Measurements from ENCODE around the gene GSTA4. TPM values are rescaled to one million over a fixed set of nuclear protein-coding genes. Genes with fewer than 3 reads are reported as not detected.
A peak's percentile ranks its signal among the peaks of the same experiment; 100 is the strongest.

Gene GSTA4
- total and polyA plus RNA-seq, 2 donors (not counting 1 experiment from before 2014, with no cell fraction given): 51.9 to 54.0 TPM

DNA sequence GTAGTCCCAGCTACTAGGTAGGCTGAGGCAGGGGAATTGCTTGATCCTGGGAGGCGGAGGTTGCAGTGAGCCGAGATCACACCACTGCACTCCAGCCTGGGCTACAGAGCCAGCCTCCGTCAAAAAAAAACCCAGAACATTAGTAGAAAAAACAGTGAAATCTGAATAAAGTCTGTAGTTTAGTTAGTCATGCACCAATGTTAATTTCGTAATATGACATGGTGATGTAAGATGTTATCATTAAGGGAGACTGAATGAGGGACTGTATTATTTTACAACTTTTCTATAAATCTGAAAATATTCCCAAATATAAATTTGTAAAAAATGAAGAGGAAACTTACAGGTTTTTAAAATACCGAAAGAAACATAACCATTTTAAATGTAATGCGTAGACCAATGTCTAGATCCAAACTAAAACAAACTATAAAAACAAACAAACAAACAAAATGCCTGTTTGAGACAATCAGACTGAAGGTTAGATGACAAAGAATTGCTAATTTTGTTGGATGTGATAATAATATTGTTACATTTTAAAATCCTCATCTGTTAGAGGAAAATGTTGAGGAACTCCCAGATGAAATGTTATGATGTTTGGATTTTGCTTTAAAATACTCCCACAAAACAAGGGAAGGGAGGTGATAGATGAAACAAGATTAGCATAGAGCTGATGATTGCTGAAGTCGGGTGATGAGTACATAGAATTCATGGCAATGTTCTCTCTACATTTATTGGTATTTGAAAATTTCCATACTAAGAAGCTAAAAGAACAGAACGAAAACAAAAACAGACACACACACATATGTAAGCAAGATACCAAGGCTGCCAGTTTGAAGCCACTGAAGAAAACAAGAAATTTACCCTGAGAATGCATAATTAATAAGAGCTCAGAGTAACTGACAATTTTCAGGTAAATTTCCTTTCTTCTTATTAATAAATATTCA is 1.8 kb downstream of the GSTA4 start:
- H3K4me3 ChIP-seq (replicated peaks in 1 of 4; ENCODE audit: control extremely low read depth in 1 of 4, insufficient read depth in 1 of 4, low read depth in 3 of 4, low read length in 4 of 4): peak overlapping the region; percentile 68 to 92 (median 80)
- H3K9ac ChIP-seq (ENCODE audit: insufficient read depth, low read length): no peak overlapping the region
- no peak for TF ChIP-seq EZH2 (IDR thresholded peaks at IDR 0.05; ENCODE audit: low read length, missing control alignments)
- TF ChIP-seq, protein P1, sequence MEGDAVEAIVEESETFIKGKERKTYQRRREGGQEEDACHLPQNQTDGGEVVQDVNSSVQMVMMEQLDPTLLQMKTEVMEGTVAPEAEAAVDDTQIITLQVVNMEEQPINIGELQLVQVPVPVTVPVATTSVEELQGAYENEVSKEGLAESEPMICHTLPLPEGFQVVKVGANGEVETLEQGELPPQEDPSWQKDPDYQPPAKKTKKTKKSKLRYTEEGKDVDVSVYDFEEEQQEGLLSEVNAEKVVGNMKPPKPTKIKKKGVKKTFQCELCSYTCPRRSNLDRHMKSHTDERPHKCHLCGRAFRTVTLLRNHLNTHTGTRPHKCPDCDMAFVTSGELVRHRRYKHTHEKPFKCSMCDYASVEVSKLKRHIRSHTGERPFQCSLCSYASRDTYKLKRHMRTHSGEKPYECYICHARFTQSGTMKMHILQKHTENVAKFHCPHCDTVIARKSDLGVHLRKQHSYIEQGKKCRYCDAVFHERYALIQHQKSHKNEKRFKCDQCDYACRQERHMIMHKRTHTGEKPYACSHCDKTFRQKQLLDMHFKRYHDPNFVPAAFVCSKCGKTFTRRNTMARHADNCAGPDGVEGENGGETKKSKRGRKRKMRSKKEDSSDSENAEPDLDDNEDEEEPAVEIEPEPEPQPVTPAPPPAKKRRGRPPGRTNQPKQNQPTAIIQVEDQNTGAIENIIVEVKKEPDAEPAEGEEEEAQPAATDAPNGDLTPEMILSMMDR (conservative IDR thresholded peaks at IDR 0.05 in 1 of 2, IDR thresholded peaks at IDR 0.05 in 1 of 2; ENCODE audit: low read depth in 1 of 2, low read length in 2 of 2): no peak
- H3K4me1 ChIP-seq (ENCODE audit: control insufficient read depth, extremely low read depth, insufficient read depth, low read length): peaks cover 3% of the 10 kb centered on the region
- no peaks in the 10 kb centered on the region for H3K27me3 ChIP-seq (ENCODE audit: control insufficient read depth, insufficient read depth, low read length)
- no peaks in the 10 kb centered on the region for H3K9me3 ChIP-seq (ENCODE audit: control insufficient read depth, insufficient read depth, low read depth, low read length)
- no peaks in the 10 kb centered on the region for H3K36me3 ChIP-seq (ENCODE audit: control insufficient read depth, insufficient read depth, low read length)
- peak; percentile 53 to 87 for DNase-seq (ENCODE audit: low read depth in 2 of 2)
- H3K4me2 ChIP-seq (ENCODE audit: extremely low read depth, insufficient read depth, low read length): peak overlapping the region; percentile 97
- no peaks in the 10 kb centered on the region for H4K20me1 ChIP-seq (ENCODE audit: control insufficient read depth, extremely low read depth, insufficient read depth, low read length)
- H3K79me2 ChIP-seq (ENCODE audit: control insufficient read depth, insufficient read depth, low read length): peaks cover 7% of the 10 kb centered on the region
- peak overlapping the region; percentile 73 for H2AFZ ChIP-seq (ENCODE audit: low read length)
- H3K27ac ChIP-seq (ENCODE audit: insufficient read depth, low read length): peak overlapping the region; percentile 99

DNA sequence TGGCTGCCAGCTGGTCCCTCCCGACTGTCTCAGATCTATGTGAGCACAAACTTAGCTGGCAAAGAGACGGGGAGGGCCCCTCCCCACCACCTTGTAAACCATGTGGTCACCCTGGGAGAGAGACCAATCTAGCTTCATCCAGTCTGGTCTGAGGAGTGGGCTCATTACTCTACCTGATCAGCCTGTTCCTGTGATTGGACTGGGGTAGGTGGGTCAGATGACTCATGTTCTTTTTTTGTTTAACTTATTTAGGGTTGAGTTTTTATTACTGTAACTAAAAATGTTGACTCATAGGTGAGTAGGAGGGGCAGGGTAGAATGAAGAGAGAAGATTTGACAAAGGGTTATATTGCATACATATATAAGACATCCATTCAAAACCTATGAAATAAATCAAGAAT is 4.7 kb downstream of the GSTA4 start:
- H4K20me1 ChIP-seq (ENCODE audit: control insufficient read depth, extremely low read depth, insufficient read depth, low read length): no peaks in the 10 kb centered on the region
- no peaks in the 10 kb centered on the region for H3K9me3 ChIP-seq (ENCODE audit: control insufficient read depth, insufficient read depth, low read depth, low read length)
- no peaks in the 10 kb centered on the region for H3K27me3 ChIP-seq (ENCODE audit: control insufficient read depth, insufficient read depth, low read length)
- peaks cover 3% of the 10 kb centered on the region for H3K36me3 ChIP-seq (ENCODE audit: control insufficient read depth, insufficient read depth, low read length)
- H3K4me3 ChIP-seq (replicated peaks in 1 of 4; ENCODE audit: control extremely low read depth in 1 of 4, insufficient read depth in 1 of 4, low read depth in 3 of 4, low read length in 4 of 4): no peak overlapping the region
- H3K4me1 ChIP-seq (ENCODE audit: control insufficient read depth, extremely low read depth, insufficient read depth, low read length): peaks cover 3% of the 10 kb centered on the region
- no peak overlapping the region for H3K4me2 ChIP-seq (ENCODE audit: extremely low read depth, insufficient read depth, low read length)
- DNase-seq (ENCODE audit: low read depth in 2 of 2): peak; percentile 31 to 56
- TF ChIP-seq EZH2 (IDR thresholded peaks at IDR 0.05; ENCODE audit: low read length, missing control alignments): no peak
- TF ChIP-seq, protein P1 (conservative IDR thresholded peaks at IDR 0.05 in 1 of 2, IDR thresholded peaks at IDR 0.05 in 1 of 2; ENCODE audit: low read depth in 1 of 2, low read length in 2 of 2): no peak
- H2AFZ ChIP-seq (ENCODE audit: low read length): no peak overlapping the region
- no peak overlapping the region for H3K9ac ChIP-seq (ENCODE audit: insufficient read depth, low read length)
- H3K27ac ChIP-seq (ENCODE audit: insufficient read depth, low read length): no peak overlapping the region
- peaks cover 7% of the 10 kb centered on the region for H3K79me2 ChIP-seq (ENCODE audit: control insufficient read depth, insufficient read depth, low read length)

DNA sequence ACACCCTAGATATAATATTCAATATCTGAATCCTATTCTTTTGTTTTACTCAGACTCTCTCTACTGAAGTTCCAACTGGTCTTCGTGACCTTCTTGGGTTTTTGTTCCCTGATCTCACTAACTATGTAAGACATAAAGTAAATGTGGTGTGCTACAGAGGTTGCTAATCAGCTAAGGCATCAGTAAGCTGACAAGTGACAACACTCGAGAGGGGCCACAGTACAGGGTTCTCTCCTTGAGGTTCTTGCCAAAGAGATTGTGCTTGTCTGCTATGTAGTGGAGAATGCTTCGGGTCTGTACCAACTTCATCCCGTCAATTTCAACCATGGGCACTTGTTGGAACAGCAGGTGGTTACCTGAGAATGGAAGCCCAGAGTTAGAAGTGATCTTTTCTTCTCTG is 9.9 kb downstream of the GSTA4 start:
- Histone ChIP-seq H3K36me3 (ENCODE audit: control insufficient read depth, insufficient read depth, low read length) (peaks cover 8% of the 10 kb centered on the region), H3K9me3 (ENCODE audit: control insufficient read depth, insufficient read depth, low read depth, low read length) (no peaks in the 10 kb centered on the region), H3K4me1 (ENCODE audit: control insufficient read depth, extremely low read depth, insufficient read depth, low read length) (peaks cover 1% of the 10 kb centered on the region)

More for the DNA sequence above, 9.9 kb downstream of the GSTA4 start:
- no peaks in the 10 kb centered on the region for H4K20me1 ChIP-seq (ENCODE audit: control insufficient read depth, extremely low read depth, insufficient read depth, low read length)
- H3K27ac ChIP-seq (ENCODE audit: insufficient read depth, low read length): no peak overlapping the region
- no peak overlapping the region for H3K9ac ChIP-seq (ENCODE audit: insufficient read depth, low read length)
- TF ChIP-seq, protein P1 (conservative IDR thresholded peaks at IDR 0.05 in 1 of 2, IDR thresholded peaks at IDR 0.05 in 1 of 2; ENCODE audit: low read depth in 1 of 2, low read length in 2 of 2): no peak
- TF ChIP-seq EZH2 (IDR thresholded peaks at IDR 0.05; ENCODE audit: low read length, missing control alignments): no peak
- no peaks in the 10 kb centered on the region for H3K79me2 ChIP-seq (ENCODE audit: control insufficient read depth, insufficient read depth, low read length)
- no peak overlapping the region for H3K4me2 ChIP-seq (ENCODE audit: extremely low read depth, insufficient read depth, low read length)
- no peaks in the 10 kb centered on the region for H3K27me3 ChIP-seq (ENCODE audit: control insufficient read depth, insufficient read depth, low read length)
- no peak for DNase-seq (ENCODE audit: low read depth in 2 of 2)
- no peak overlapping the region for H3K4me3 ChIP-seq (replicated peaks in 1 of 4; ENCODE audit: control extremely low read depth in 1 of 4, insufficient read depth in 1 of 4, low read depth in 3 of 4, low read length in 4 of 4)
- H2AFZ ChIP-seq (ENCODE audit: low read length): no peak overlapping the region
